Mesendoderm (in vitro differentiated cells): ENCODE measurements around the gene TNFAIP3.
"Not testable (repeated sequence)": the region's sequence is repeated elsewhere in the genome, so short reads cannot be mapped to it uniquely, and the experiment has no call there.

ENCODE experiments used
- DNase-seq: peaks from one replicate; pipeline ENCODE4 v3.0.0; 2013
- H2AK5ac ChIP-seq: 2 replicates; pipeline ENCODE4 v1.6.1; 2013; ENCODE audit warnings: low read length, inconsistent platforms
- H2BK120ac ChIP-seq: 2 replicates; pipeline ENCODE4 v1.6.1; 2013; ENCODE audit warnings: low read depth, mild to moderate bottlenecking, low read length, moderate library complexity, mixed read lengths
- H2BK15ac ChIP-seq: replicated peaks from 2 replicates; pipeline ENCODE4 v1.6.1; 2013; ENCODE audit warnings: low read depth, mild to moderate bottlenecking, moderate library complexity
- H2BK5ac ChIP-seq: 2 replicates; pipeline ENCODE4 v1.6.1; 2013; ENCODE audit warnings: low read length, inconsistent platforms
- H3K18ac ChIP-seq: 2 replicates; pipeline ENCODE4 v1.6.1; 2013; ENCODE audit warnings: mild to moderate bottlenecking, low read length, mixed read lengths
- H3K23ac ChIP-seq: one replicate; pipeline ENCODE4 v1.6.1; 2013; ENCODE audit warnings: low read length
- H3K27ac ChIP-seq: 2 replicates; pipeline ENCODE4 v1.5.1; 2013; ENCODE audit warnings: low read depth, mild to moderate bottlenecking, inconsistent platforms, low read length, moderate library complexity
- H3K27me3 ChIP-seq: 2 replicates; pipeline ENCODE4 v1.6.1; 2013; ENCODE audit warnings: low read length, control low read depth, mild to moderate bottlenecking, inconsistent platforms; ENCODE audit not compliant: insufficient read depth, poor library complexity
- H3K36me3 ChIP-seq: 2 replicates; pipeline ENCODE4 v1.6.1; 2013; ENCODE audit warnings: low read length, inconsistent platforms; ENCODE audit not compliant: control insufficient read depth, insufficient read depth
- H3K4ac ChIP-seq: one replicate; pipeline ENCODE4 v1.6.1; 2013; ENCODE audit warnings: low read depth, mild to moderate bottlenecking, low read length, moderate library complexity
- H3K4me1 ChIP-seq: 2 replicates; pipeline ENCODE4 v1.6.1; 2013; ENCODE audit warnings: low read depth, low read length, inconsistent platforms; ENCODE audit not compliant: control insufficient read depth
- H3K4me2 ChIP-seq: 2 replicates; pipeline ENCODE4 v1.6.1; 2013; ENCODE audit warnings: low read length
- H3K4me3 ChIP-seq: 2 replicates; pipeline ENCODE4 v1.5.1; 2013; ENCODE audit warnings: mild to moderate bottlenecking, low read length
- H3K56ac ChIP-seq: one replicate; pipeline ENCODE4 v1.6.1; 2013; ENCODE audit warnings: low read length
- H3K79me1 ChIP-seq: 2 replicates; pipeline ENCODE4 v1.6.1; 2013; ENCODE audit warnings: low read length, inconsistent platforms
- H3K79me2 ChIP-seq: 2 replicates; pipeline ENCODE4 v1.6.1; 2013; ENCODE audit warnings: mild to moderate bottlenecking, low read length; ENCODE audit not compliant: control insufficient read depth, insufficient read depth
- H3K9ac ChIP-seq: 2 replicates; pipeline ENCODE4 v1.6.1; 2013; ENCODE audit warnings: low read length, inconsistent platforms
- H4K5ac ChIP-seq: one replicate; pipeline ENCODE4 v1.6.1; 2013; ENCODE audit warnings: low read length
- H4K8ac ChIP-seq: one replicate; pipeline ENCODE4 v1.6.1; 2013; ENCODE audit warnings: low read depth, mild to moderate bottlenecking, control low read depth, low read length, moderate library complexity
- WGBS: extraction: QIAGEN DNeasy Blood & Tissue Kit; methylation state at CpG from one replicate; pipeline ENCODE4 v1.1.7; 2013; ENCODE audit warnings: low lambda C conversion rate, missing lambda C conversion rate; ENCODE audit not compliant: insufficient coverage; ENCODE audit errors: extremely low coverage; 5-methylcytosine and 5-hydroxymethylcytosine counted together

The TNFAIP3 gene

GRCh38 chr6:137838597-137838996, 28.5 kb upstream of the TNFAIP3 start:
- not testable (repeated sequence) for H2BK15ac ChIP-seq, H2BK120ac ChIP-seq, H3K18ac ChIP-seq, H2BK5ac ChIP-seq, H3K4me2 ChIP-seq, H3K79me2 ChIP-seq, H3K4ac ChIP-seq, DNase-seq, H2AK5ac ChIP-seq, H3K36me3 ChIP-seq, H3K79me1 ChIP-seq, H3K4me3 ChIP-seq, H3K4me1 ChIP-seq, H3K23ac ChIP-seq, H3K9ac ChIP-seq, H3K27me3 ChIP-seq, H3K56ac ChIP-seq, H3K27ac ChIP-seq, H4K5ac ChIP-seq, H4K8ac ChIP-seq
- WGBS = no CpG with 5 or more reads among the region's 5 CpGs

- no peak overlapping the region for H2BK15ac ChIP-seq
These were observed 28.0 kb upstream of the TNFAIP3 start for GRCh38 chr6:137839076-137839475.

GRCh38 chr6:137840252-137840651, 26.8 kb upstream of the TNFAIP3 start:
- Histone ChIP-seq H3K36me3 (no peaks in the 10 kb centered on the region), H2BK15ac (no peak overlapping the region), H4K5ac (no peak overlapping the region), H3K4me1 (no peaks in the 10 kb centered on the region), H3K79me1 (no peaks in the 10 kb centered on the region), H3K27me3 (no peaks in the 10 kb centered on the region), H3K4me2 (no peak overlapping the region), H2BK5ac (no peak overlapping the region), H3K27ac (no peak overlapping the region), H4K8ac (no peak overlapping the region), H3K56ac (no peak overlapping the region), H2BK120ac (no peak overlapping the region), H3K79me2 (no peaks in the 10 kb centered on the region), H2AK5ac (no peak overlapping the region), H3K23ac (no peak overlapping the region), H3K18ac (no peak overlapping the region), H3K9ac (no peak overlapping the region), H3K4ac (no peak overlapping the region), H3K4me3 (no peak overlapping the region)
- no CpG with 5 or more reads among the region's 1 CpG for WGBS
- no peak for DNase-seq

More at GRCh38 chr6:137839076-137839475, 28.0 kb upstream of the TNFAIP3 start:
- no peaks in the 10 kb centered on the region for H3K36me3 ChIP-seq
- WGBS = no CpG with 5 or more reads among the region's 2 CpGs
- DNase-seq = no peak
- H4K8ac ChIP-seq = no peak overlapping the region
- H3K27ac ChIP-seq = no peak overlapping the region
- H2BK5ac ChIP-seq = no peak overlapping the region
- no peak overlapping the region for H2BK120ac ChIP-seq
- H3K18ac ChIP-seq = no peak overlapping the region
- no peaks in the 10 kb centered on the region for H3K27me3 ChIP-seq
- H2AK5ac ChIP-seq = no peak overlapping the region
- H3K4me2 ChIP-seq = no peak overlapping the region
- no peak overlapping the region for H3K23ac ChIP-seq
- no peak overlapping the region for H3K4ac ChIP-seq
- H3K79me2 ChIP-seq = no peaks in the 10 kb centered on the region
- no peak overlapping the region for H3K9ac ChIP-seq
- H4K5ac ChIP-seq = no peak overlapping the region
- H3K56ac ChIP-seq = no peak overlapping the region
- H3K79me1 ChIP-seq = no peaks in the 10 kb centered on the region
- no peak overlapping the region for H3K4me3 ChIP-seq
- no peaks in the 10 kb centered on the region for H3K4me1 ChIP-seq

GRCh38 chr6:137843211-137843610, 23.8 kb upstream of the TNFAIP3 start:
- Histone ChIP-seq H2BK5ac (no peak overlapping the region), H3K56ac (no peak overlapping the region), H3K27me3 (no peaks in the 10 kb centered on the region), H4K5ac (no peak overlapping the region), H3K79me2 (no peaks in the 10 kb centered on the region), H2BK120ac (no peak overlapping the region), H3K4ac (no peak overlapping the region), H3K4me2 (no peak overlapping the region), H3K4me3 (no peak overlapping the region), H3K79me1 (no peaks in the 10 kb centered on the region), H2BK15ac (no peak overlapping the region), H2AK5ac (no peak overlapping the region), H4K8ac (no peak overlapping the region), H3K23ac (no peak overlapping the region), H3K27ac (no peak overlapping the region), H3K4me1 (no peaks in the 10 kb centered on the region), H3K36me3 (no peaks in the 10 kb centered on the region), H3K18ac (no peak overlapping the region), H3K9ac (no peak overlapping the region)
- DNase-seq = no peak

GRCh38 chr6:137844327-137844726, 22.7 kb upstream of the TNFAIP3 start:
- H4K5ac ChIP-seq, H3K23ac ChIP-seq: not testable (repeated sequence)

GRCh38 chr6:137844773-137845172, 22.3 kb upstream of the TNFAIP3 start:
- DNase-seq, H2BK120ac ChIP-seq, H2AK5ac ChIP-seq, H4K8ac ChIP-seq, H3K9ac ChIP-seq, H3K79me1 ChIP-seq, H3K56ac ChIP-seq, H3K18ac ChIP-seq, H3K4me1 ChIP-seq, H3K36me3 ChIP-seq, H4K5ac ChIP-seq, H3K4me3 ChIP-seq, H3K27ac ChIP-seq, H3K4ac ChIP-seq, H2BK5ac ChIP-seq, H3K4me2 ChIP-seq, H3K23ac ChIP-seq, H3K27me3 ChIP-seq, H2BK15ac ChIP-seq, H3K79me2 ChIP-seq: not testable (repeated sequence)
- WGBS = no CpG with 5 or more reads among the region's 7 CpGs

More at GRCh38 chr6:137844327-137844726, 22.7 kb upstream of the TNFAIP3 start:
- H3K18ac ChIP-seq, H3K4ac ChIP-seq, H2BK120ac ChIP-seq, DNase-seq, H2AK5ac ChIP-seq, H3K4me3 ChIP-seq, H3K27me3 ChIP-seq, H3K27ac ChIP-seq, H3K79me1 ChIP-seq, H3K4me2 ChIP-seq, H3K56ac ChIP-seq, H3K9ac ChIP-seq, H4K8ac ChIP-seq, H2BK15ac ChIP-seq, H3K36me3 ChIP-seq, H2BK5ac ChIP-seq, H3K79me2 ChIP-seq, H3K4me1 ChIP-seq: not testable (repeated sequence)
- WGBS = no CpG with 5 or more reads among the region's 2 CpGs
